HG03442 (cell line): ENCODE measurements around the gene ARHGEF11.
"Not testable (repeated sequence)": the region's sequence is repeated elsewhere in the genome, so short reads cannot be mapped to it uniquely, and the experiment has no call there.

Experiments used
- ATAC-seq: cut with Tn5 transposase; IDR thresholded peaks from one replicate; pipeline ENCODE4 v1.9.1; 2021; ENCODE audit warnings: mild to moderate bottlenecking, moderate library complexity; ENCODE audit not compliant: unreplicated experiment

ARHGEF11 gene

DNA sequence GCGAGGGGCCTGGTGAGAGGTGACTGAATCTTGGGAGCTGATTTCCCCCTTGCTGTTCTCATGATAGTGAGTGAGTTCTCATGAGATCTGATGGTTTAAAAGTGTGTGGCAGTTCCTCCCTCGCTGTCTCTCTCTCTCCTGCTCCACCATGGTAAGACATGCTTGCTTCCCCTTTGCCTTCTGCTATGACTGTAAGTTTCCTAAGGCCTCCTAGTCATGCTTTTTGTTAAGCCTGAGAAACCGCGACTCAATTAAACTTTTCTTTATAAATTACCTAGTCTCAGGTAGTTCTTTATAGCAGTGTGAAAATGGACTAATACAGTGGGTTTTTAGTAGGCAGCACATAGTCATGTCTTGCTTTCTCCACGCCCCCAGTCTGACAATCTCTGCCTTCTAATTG is 10.2 kb upstream of the ARHGEF11 start:
- not testable (repeated sequence) for ATAC-seq

DNA sequence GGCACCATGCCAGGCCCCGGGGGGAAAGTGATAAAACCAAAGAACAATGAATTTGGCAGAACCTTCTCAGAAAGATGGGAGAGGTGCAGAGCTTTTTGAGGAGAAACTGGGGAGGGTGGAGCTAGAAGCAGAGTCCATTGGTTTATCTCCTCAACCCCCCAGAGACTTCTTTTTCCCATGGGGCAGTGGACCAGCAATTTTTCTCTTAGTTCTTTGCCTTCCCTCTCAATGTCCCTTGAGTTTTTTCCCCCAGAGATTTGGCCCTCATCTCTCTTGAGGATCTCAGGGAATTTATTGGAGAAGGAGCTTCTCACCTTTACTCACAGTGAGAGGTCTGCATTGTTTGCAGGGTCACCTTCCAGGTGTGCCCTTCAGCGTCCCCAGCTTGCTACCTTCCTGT is 5.3 kb upstream of the ARHGEF11 start:
- ATAC-seq: no peak

DNA sequence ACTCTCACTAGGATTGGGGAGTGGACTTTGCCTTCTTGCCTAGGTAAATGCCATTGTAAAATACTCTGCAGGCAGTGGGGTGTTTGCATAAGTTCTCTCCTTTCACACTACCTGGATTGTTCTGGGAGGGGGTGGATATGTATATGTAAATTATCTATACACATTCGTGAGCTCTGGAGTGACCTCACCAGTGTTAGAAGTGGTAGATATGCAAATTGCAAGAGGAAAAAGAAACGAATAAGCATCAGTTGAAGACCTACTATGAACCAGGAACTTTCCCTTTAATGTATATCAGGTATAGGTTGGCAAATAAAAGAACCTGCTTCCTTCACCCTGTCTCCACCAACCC is 1.5 kb upstream of the ARHGEF11 start:
- no peak for ATAC-seq

DNA sequence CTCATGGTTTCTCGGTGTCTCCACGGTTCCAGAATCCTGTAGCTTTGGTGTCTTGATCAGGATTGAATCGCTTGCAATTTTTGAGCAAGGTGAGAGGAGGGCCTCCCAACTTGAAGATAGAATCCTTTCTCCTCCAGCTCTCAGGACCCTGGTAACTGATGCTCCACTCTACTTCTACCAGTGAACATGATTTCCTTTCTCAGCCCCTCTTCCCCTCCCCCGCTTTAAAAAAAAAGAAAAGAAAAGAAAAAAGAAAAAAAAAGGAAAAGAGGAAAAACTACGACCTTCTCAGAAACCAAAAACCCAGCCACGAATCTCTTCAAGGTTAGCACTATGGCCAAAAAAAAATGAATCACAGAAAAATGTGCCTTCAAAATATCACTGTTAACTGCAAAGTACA is 1.2 kb downstream of the ARHGEF11 start:
- no peak for ATAC-seq

DNA sequence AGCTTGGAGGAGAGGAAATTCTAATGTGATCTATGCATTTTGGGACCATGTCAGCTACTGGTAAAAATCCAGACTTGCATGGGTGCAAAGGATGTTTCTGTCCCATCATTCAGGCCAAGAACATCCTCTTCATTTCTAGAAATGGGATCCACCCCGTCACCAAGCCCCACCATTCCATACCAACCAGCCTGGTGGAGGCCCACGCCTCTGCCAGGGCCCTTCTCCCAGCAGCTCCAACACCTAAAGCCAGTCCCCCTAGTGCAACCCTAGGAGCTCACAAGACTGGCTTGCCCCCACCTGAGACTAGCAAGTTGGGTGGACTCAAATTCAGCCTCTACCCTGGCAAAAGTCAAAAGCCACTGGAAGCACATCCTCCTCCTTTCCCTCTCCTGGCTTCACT is 1.9 kb downstream of the ARHGEF11 start:
- no peak for ATAC-seq

DNA sequence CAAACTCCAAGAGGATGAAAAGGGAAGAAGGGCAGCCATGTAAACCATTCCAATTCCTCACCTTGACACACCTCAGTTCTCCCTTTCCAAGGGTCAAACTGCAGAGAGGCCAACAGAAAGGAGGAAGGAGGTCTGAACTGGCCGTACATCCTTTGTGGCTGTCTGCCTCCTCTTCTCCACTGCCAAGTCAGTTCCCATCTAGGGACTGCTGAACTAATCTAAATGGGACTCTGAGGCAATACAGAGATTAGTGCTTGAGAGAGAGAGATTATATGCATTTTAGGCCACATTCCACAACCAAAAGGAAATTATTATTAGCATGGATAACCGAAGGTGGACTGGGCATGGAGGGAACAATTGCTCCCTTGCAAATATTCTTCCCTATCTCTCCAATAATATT is 2.7 kb downstream of the ARHGEF11 start:
- no peak for ATAC-seq

DNA sequence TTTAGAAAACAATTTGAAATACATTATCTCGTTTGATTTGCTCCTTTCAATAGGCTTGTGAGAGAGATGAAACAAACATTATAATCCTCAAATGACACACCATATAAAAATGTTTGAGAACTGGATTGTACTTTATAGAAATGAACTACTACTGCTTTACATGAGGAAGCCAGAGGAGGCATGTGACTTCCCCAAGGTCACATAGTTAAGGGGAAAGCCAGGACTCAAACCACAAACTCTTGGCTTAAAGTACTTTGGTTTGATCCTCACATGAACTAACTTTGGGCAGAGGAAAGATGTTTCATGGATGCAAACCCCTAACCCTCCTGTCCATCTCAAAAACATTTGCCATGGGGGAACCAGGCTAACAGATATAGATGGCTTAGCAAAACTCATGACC is 4.7 kb downstream of the ARHGEF11 start:
- no peak for ATAC-seq

DNA sequence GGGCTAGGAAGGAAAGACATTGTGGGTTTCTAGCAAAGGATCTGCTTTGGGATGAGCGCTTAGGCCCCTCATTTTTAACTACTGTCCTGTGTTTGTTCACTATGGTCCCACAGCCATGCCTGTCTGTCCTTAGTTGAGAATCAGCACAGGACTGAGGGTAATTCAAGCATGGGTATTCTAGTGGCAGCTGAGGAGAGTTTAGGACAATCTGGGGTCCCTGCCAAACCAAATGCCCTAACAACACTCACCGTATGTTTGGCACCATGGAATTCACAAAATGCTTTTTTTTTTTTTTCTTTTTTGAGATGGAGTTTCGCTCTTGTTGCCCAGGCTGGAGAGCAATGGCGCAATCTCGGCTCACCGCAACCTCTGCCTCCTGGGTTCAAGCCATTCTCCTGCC is 10.4 kb downstream of the ARHGEF11 start:
- no peak for ATAC-seq

DNA sequence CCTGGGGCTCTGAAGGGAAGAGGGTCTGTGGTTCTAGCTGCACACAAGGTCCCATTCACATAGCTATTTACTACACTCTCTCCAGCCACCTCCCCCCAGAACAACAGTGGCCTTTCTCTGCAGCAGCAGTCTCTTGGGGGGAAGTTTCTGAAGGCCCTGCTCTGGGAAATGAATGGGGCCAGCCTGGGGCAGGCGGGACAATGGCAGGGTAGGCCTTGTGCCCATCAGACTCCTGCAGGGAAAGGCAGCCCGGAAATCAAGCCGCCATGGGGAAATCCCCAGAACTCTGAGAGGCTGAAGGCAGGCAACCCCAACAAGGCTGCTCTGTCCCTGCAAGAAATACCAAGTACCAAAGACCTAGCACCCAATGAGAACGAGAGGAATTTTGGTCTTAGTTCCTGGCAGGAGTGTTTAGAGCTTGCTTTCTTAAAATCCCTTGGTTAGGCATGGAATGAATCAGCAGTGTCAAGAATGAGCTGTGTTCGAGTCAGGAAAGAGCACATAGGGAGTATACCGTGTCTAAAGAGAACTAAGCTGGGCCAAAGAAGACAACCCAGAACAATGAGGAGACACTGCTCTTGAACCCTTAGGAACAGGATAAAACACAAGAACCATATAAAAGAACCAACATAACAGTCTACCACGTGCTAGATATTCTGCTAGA is 11.3 kb downstream of the ARHGEF11 start:
- ATAC-seq: no peak

DNA sequence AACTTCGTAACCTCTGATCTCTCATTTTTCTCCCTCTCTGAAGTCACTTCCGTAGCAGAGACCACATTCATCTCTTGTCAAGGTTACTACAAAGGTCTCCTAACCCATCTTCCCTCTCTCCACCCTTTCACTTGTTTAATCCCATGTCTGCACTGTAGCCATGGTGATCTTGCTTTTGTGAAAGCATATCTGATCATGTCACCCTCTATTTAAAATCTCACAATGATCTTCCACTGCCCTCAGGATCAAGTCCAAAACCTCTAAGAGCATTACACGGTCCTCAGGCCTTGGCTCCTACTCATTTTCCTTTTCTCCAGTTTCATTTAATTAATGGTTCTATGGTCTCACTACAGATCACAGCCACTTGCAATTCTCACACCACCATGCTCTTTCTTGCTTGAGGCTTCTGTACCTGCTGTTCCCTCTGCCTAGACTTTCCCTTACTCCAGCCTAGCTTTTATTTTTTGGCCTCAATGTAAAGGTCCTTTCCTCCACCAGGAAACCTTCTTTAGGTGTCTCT is 12.1 kb downstream of the ARHGEF11 start:
- no peak for ATAC-seq

DNA sequence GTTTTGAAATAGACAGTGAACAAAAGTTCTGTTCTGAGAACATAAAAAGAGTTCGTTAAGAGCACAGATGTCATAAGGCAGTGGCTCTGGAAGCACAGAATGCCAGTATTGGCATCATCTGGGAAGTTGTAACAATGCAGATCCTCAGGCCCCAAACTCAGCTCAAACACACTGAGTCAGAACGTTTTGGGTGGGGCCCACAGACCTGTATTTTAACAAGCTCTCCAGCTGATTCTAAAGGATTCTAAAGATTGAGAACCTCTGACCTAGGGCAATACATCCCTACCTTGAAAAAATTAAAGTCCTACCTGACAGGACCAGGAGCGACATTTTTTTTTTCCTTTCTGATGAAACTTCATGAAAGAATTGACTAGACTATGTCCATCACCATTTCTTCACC is 13.2 kb downstream of the ARHGEF11 start:
- no peak for ATAC-seq

DNA sequence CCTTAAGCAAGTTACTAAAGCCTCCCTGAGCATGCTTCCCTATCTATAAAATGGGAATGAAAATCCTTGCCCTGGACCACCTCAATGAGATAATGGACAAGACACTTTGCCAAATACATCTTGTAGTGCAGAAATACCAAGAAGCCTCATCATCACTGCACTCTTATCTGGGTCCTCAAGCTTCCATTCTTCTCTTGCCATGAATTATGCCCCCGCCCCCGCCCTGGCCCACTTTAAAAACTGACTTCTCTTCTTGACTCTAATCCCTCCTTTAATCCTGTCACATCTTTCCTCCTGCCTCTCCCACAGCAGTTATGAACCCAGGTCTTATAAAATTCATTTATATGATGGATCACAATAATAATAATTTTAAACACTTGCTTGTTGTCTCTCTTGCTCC is 14.8 kb downstream of the ARHGEF11 start:
- no peak for ATAC-seq

DNA sequence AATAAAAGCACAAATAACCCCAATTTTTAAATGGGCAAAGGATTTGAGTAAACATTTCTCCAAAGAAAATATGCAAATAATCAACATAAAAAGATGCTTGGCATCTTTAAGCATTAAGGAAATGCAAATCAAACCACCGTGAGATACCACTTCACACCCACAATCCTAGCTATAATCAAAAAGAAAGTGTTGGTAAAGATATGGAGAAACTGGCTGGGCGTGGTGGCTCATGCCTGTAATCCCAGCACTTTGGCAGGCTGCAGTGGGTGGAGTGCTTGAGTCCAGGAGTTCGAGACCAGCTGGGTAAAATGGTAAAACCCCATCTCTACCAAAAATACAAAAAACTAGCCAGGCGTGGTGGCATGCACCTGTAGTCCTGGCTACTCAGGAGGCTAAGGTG is 16.9 kb downstream of the ARHGEF11 start:
- no peak for ATAC-seq

DNA sequence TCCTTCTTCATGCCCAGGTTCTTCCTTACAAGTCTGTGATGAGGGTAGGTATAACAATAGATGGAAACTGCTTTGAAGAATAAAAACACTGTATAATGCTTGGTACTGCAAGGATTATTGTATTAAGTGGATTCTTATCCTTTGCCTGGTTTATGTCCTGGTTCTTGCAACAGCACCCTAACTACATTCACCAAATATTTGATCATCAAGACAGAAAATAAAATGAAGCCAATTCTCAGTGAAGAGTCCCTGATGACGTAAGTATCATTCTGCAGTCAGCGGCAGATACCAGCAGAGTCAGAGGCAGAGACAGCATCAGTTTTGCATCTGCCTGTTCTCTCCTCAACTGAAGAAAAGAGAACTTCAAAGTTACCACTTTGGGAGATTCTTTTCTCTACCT is 19.7 kb downstream of the ARHGEF11 start:
- ATAC-seq: no peak

DNA sequence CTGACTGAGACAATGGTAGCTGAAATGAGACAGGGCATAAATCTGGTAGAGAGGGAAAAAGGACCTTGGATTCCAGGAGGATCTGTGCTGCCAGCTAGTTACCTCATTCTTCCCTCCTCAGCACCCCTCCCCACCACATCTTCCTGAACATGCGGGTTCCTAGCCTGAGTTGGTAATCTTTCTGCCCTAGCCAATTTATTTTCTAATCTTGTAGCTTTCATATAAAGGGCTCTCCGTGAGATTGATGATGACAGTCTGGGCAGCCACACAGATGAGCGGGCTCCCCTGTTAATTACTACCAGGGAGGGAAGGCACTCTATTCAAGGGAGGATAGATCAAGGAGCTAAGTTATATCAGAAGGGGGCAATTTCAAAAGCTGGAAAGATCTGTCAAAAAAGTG is 20.2 kb downstream of the ARHGEF11 start:
- ATAC-seq: no peak

DNA sequence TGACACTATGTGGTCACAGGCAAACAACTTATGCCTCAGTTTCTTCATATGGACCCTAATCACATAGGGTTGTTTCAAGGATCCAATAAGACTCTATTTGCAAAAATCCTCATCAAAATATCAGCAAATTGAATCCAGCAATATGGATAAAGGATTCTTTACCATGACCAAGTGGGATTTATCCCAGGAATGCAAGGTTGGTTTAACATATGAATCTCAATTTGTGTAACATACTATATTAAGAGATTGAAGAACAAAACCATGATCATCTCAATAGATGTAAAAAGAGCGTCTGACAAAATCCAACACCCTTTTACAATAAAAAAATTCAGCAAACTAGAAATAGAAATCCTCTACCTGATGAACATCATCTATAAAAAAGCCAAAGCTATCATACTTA is 23.9 kb downstream of the ARHGEF11 start:
- ATAC-seq: no peak

DNA sequence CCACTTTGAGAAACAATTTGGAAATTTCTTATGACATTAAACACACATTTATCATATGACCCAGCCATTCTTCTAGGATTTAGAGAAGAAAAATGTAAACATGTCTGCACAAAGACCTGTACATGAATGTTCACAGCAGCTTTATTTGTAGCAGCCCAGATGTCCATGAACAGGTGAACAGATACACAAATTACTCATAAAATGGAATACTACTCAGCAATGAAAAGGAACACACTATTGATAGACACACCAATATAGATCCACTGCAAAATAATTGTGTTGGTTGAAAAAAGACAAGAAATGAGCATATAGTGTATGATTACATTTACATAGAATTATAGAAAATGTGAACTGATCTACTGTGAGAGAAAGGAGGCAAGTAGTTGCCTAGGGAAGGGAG is 26.1 kb downstream of the ARHGEF11 start:
- no peak for ATAC-seq

DNA sequence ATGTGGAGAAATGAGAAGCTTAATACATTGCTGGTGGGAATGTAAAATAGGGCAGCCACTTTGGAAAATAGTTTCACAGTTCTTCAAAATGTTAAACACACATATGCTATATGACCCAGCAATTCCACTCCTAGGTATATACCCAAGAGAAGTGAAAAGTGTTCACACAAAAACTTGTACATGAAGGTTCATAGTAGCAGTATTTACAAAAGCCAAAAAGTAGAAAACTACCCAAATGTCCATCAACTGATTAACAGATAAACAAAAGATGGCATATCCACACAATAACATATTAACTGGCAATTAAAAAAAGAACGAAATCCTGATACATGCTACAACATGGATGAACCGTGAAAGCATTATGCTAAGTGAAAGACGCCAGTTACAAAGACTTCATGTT is 33.7 kb downstream of the ARHGEF11 start:
- ATAC-seq: no peak

DNA sequence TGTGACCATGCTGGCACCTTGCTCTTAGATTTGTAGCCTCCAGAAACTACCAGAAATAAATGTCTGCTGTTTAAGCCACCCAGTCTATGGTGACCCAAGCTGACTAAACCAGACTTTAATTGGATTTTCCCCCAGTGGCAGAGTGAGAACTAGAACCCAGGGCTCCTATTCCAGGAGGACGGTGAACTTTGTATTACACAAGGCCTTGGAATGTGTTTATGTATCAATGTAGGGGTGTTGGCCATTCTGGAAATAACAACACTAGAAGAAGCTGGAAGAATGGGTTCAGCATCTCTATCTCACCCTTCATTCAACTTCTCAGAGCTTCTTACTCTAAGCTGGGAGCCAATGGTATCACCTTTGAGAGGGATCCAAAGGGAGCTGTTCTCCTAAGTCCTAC is 37.0 kb downstream of the ARHGEF11 start:
- ATAC-seq: no peak

DNA sequence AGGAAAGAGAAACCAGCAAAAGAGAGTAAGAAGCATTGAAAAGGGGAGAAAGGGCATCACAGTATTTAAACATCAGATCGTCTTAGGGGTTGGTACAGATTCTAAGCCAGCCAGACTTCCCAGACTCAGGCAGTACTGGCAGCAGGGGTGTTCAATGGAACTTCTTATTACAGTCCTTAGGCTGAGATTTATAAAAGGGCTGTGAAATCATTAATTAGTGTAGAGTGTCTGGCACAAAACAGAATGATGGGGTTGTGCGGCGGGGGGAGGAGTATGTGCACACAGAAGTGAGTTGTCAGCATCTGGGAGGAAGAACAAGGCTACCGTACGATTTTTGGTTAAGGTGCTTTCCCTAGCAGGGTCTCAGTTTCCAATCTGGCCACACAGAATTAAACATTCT is 38.2 kb downstream of the ARHGEF11 start:
- ATAC-seq: no peak

DNA sequence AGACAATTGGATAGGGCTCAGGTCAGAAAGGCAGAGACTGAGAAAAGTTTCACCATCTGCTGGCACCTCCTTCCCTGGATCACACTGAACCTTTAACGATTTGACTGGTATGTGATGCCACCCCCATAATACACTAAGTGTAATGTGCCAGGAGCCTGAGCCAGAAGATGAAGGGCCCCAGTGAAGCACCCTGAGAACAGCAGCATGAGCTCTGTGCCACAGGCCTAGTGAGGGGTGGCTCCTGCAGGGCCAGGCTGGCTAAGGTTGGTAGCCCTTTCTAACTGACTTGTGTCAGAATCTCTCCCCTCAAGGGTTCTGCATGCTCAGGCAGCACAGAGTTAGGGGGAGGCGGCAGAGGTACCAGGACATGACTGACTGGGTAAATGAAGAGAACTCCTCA is 38.9 kb downstream of the ARHGEF11 start:
- no peak for ATAC-seq

DNA sequence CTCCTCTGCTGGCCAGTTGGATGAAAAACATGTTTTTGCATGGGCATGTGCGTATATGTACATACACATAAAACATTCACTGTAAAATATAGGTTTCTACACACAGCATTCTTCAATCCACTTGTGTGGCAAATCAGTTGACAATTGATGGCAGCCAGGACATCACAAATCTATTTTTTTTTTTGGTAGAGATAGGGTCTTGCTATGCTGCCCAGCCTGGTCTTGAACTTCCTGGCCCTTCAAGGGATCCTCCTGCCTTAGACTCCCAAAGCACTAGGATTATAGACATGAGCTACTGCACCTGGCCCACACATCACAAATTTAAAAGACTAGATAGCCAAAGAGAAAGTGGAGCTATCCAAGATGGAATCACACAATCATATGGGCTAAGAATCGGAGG is 39.6 kb downstream of the ARHGEF11 start:
- no peak for ATAC-seq

DNA sequence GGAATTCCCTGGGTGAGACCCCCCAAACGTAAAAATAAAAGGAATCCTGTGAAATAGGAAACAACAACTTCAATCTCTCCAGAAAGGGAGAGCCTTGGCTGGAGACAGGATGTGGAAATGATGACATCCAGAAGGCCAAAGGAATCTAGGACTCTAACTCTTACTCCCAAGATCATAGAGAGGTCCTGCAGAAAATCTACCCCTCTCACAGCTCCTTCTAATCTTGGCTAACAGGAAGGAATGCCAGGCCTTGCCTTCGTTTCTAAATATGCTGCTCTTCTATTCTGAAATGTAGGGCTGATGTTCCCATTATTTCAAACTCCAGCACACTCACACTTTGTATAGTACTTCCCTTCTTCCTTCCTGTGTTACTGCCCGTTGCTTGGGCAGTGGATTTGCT is 40.7 kb downstream of the ARHGEF11 start:
- no peak for ATAC-seq
